CD4-positive, CD25-positive, alpha-beta regulatory T cell (primary cell): Measurements from ENCODE around the gene WWP2. TPM values are rescaled to one million over a fixed set of nuclear protein-coding genes. Genes with fewer than 3 reads are reported as not detected.
"Not testable (repeated sequence)": the region's sequence is repeated elsewhere in the genome, so short reads cannot be mapped to it uniquely, and the experiment has no call there.

ENCODE experiments used
- ATAC-seq, 2 donors: fragments of 150-1000 bp; cut with Tn5 transposase; one replicate each; pipeline ENCODE4 v1.10.0; 2021; ENCODE audit warnings: low read depth in 2 of 2, moderate number of reproducible peaks in 2 of 2, moderate library complexity in 1 of 2
- DNase-seq, 3 donors: peaks; one replicate each; pipeline versions ENCODE4 v3.0.0 to v3.0.0-alpha.2; 2012 to 2022; ENCODE audit warnings: mixed read lengths in 1 of 3
- H3K27ac ChIP-seq: one replicate; pipeline ENCODE4 v1.7.0; 2013; ENCODE audit warnings: mild to moderate bottlenecking, low read length; ENCODE audit not compliant: insufficient read depth, poor library complexity, severe bottlenecking
- H3K27me3 ChIP-seq: one replicate; pipeline ENCODE4 v1.7.0; 2013; ENCODE audit warnings: low read length; ENCODE audit not compliant: control insufficient read depth, insufficient read depth
- H3K36me3 ChIP-seq: one replicate; pipeline ENCODE4 v1.7.0; 2013; ENCODE audit warnings: mild to moderate bottlenecking, low read length, moderate library complexity; ENCODE audit not compliant: control insufficient read depth, insufficient read depth
- H3K4me1 ChIP-seq: 2 replicates; pipeline ENCODE4 v1.7.0; 2013; ENCODE audit warnings: mild to moderate bottlenecking, low read length; ENCODE audit not compliant: insufficient read depth, control insufficient read depth, poor library complexity, severe bottlenecking
- H3K4me3 ChIP-seq: one replicate; pipeline ENCODE4 v1.7.0; 2013; ENCODE audit warnings: low read depth, mild to moderate bottlenecking, low read length, moderate library complexity
- H3K9me3 ChIP-seq, 2 experiments: 1 replicate in 1 of 2; 2 replicates in 1 of 2; pipeline ENCODE4 v1.7.0; 2013; ENCODE audit warnings: low read length in 2 of 2, mild to moderate bottlenecking in 1 of 2, moderate library complexity in 1 of 2; ENCODE audit not compliant: control insufficient read depth in 2 of 2
- H3K27ac Mint-ChIP-seq, 3 donors: one replicate each; pipeline ENCODE4 v1.8.0; 2020 to 2022; ENCODE audit warnings: mild to moderate bottlenecking in 3 of 3, mixed read lengths in 3 of 3, moderate library complexity in 2 of 3
- H3K27me3 Mint-ChIP-seq: one replicate; pipeline ENCODE4 v1.8.0; 2022; ENCODE audit warnings: mild to moderate bottlenecking, mixed read lengths
- H3K36me3 Mint-ChIP-seq: one replicate; pipeline ENCODE4 v1.8.0; 2020; ENCODE audit warnings: mixed read lengths
- H3K4me1 Mint-ChIP-seq, 4 donors: one replicate each; pipeline ENCODE4 v1.8.0; 2020 to 2022; ENCODE audit warnings: mixed read lengths in 4 of 4, mild to moderate bottlenecking in 1 of 4
- H3K4me3 Mint-ChIP-seq, 4 donors: one replicate each; pipeline ENCODE4 v1.8.0; 2020 to 2022; ENCODE audit warnings: mild to moderate bottlenecking in 4 of 4, mixed read lengths in 4 of 4, moderate library complexity in 3 of 4
- H3K9me3 Mint-ChIP-seq, 7 donors: one replicate each; pipeline ENCODE4 v1.8.0; 2020 to 2022; ENCODE audit warnings: mixed read lengths in 7 of 7, mild to moderate bottlenecking in 3 of 7, moderate library complexity in 2 of 7
- polyA plus RNA-seq, 4 donors: library from polyadenylated mRNA; unstranded; fragments of 300-500 nt; fragmentation: Illumina TruSeq; gene quantifications; one replicate each; pipeline ENCODE4 v1.2.3, GENCODE V29; 2021
- total RNA-seq: library from RNA; stranded (reverse); gene quantifications from one replicate; pipeline ENCODE4 v1.2.3, GENCODE V29; 2022

WWP2 gene
- total and polyA plus RNA-seq, 5 donors from 2014 or later: 36.3 to 93.0 (median 41.5) TPM

DNA sequence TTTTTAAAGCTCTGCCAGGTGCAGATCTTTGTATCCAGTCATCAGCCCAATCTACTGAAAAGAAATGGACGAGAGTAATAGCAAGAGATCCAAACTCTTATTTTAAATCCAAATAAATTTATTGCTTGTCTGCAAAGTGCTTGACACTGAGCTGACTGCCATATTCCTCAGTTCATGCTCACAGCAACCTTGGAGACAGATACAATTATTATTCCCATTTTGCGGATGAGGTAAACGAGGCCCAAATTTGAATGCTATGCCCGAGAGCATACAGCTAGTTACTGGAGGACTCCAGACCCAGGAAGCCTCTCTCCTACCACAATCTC, 8.0 kb upstream of the WWP2 start:
- ATAC-seq (no peak), DNase-seq (peak in 1 of 3 donors; percentile 10)
- no peaks in the 10 kb centered on the region for H3K9me3 ChIP-seq
- Mint-ChIP-seq H3K27ac (peak overlapping the region; percentile 98 to 99 (median 99)), H3K9me3 (no peaks in the 10 kb centered on the region), H3K27me3 (no peaks in the 10 kb centered on the region), H3K36me3 (peaks cover 14% of the 10 kb centered on the region), H3K4me3 (peak overlapping the region; percentile 92 to 100 (median 100)), H3K4me1 (peaks cover 5 to 36% (median 22%) of the 10 kb centered on the region in 4 donors)
- H3K27me3 ChIP-seq: no peaks in the 10 kb centered on the region
- H3K36me3 ChIP-seq: peaks cover 26% of the 10 kb centered on the region
- peak overlapping the region; percentile 92 for H3K4me3 ChIP-seq
- peaks cover 26% of the 10 kb centered on the region for H3K4me1 ChIP-seq
- peak overlapping the region; percentile 83 for H3K27ac ChIP-seq

DNA sequence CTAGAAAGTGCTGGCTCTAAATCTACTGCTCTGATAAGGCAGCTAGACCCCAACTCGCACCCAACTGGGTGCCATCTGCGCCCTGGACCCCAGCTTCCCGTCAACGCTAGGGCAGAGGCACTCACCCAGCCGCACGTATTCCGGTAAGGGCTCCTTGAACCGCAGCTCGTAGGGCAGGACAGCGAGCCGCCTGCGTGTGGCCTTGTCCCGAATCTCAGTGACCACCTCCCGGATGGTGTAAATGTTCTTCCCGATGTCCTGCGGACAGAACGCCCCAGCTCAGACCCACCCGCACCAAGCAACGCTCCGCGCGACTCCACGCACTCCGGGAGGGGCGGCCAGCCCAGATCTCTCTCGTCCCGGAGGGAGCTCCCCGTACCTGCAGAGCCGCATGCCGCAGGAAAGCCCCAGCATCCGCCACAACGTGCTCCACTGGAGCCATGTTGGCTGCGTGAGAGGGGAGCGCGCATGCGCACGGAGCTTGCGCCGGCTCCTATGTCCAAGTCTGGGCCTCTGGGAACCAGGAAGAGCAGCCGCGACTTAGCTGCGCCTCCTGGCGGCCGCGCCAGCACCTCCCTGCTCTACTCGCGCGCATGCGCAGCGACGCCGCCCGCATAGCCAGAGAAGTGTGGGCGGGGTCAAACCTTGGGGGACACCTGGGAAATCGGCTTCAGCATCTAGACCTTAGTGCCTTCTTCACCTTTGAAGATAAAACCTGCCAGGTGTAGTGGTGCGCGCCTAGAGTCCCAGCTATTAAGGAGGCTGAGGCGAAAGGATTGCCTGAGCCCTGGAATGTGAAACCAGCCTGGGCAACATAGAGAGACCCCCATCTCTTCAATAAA, 7.4 kb upstream of the WWP2 start, which contains the start of gene NOB1:
Gene NOB1 (minus strand): TSS at position 458 of the 842 bp plus-strand sequence. CDS start 16 bp downstream, at position 442.
- DNase-seq (peak; percentile 96 to 98 (median 97)), ATAC-seq (peak; percentile 96 to 97)
- H3K4me3 Mint-ChIP-seq: peak within 1 kb of the TSS; percentile 92 to 100 (median 100)
- peaks cover 10% of the 10 kb centered on the region for H3K36me3 Mint-ChIP-seq
- H3K27me3 Mint-ChIP-seq: peaks cover under 1% of the 10 kb centered on the region
- Histone ChIP-seq H3K27me3 (no peaks in the 10 kb centered on the region), H3K27ac (peak within 1 kb of the TSS; percentile 83), H3K9me3 (no peaks in the 10 kb centered on the region), H3K4me1 (peaks cover 26% of the 10 kb centered on the region), H3K36me3 (peaks cover 22% of the 10 kb centered on the region), H3K4me3 (peak within 1 kb of the TSS; percentile 92)
- no peaks in the 10 kb centered on the region for H3K9me3 Mint-ChIP-seq
- peaks cover 5 to 36% (median 19%) of the 10 kb centered on the region in 4 donors for H3K4me1 Mint-ChIP-seq
- H3K27ac Mint-ChIP-seq: peak within 1 kb of the TSS; percentile 98 to 99 (median 99)

DNA sequence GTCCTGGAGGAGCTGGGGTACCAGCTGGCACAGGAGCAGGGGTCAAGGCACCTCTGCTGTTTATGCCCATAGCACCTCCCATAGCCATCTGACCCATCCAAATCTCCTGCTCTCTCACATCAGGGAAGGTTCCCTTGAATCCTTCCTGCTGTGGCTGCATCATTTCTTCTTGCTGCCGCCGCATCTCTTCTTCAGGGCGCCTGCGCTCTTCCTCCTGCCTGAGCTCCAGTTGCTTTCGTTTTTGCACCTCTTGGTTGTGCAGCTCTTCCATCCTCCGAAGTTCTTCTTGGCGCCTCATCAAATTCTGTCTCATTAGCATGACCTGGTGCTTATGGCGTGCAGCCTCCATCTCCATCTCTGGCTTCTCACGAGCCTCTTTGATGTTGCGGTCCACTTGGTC, 5.4 kb upstream of the WWP2 start:
- no peak for ATAC-seq
- Mint-ChIP-seq H3K27ac (no peak overlapping the region), H3K36me3 (peaks cover 8% of the 10 kb centered on the region), H3K4me1 (peaks cover 5 to 37% (median 21%) of the 10 kb centered on the region in 4 donors), H3K4me3 (peak overlapping the region in 2 of 4 donors; percentile 72 to 92), H3K27me3 (peaks cover 4% of the 10 kb centered on the region), H3K9me3 (no peaks in the 10 kb centered on the region)
- H3K36me3 ChIP-seq: peaks cover 4% of the 10 kb centered on the region
- H3K27me3 ChIP-seq: no peaks in the 10 kb centered on the region
- no peak for DNase-seq
- H3K27ac ChIP-seq: no peak overlapping the region
- H3K4me3 ChIP-seq: no peak overlapping the region
- peaks cover 33% of the 10 kb centered on the region for H3K4me1 ChIP-seq
- H3K9me3 ChIP-seq: no peaks in the 10 kb centered on the region

DNA sequence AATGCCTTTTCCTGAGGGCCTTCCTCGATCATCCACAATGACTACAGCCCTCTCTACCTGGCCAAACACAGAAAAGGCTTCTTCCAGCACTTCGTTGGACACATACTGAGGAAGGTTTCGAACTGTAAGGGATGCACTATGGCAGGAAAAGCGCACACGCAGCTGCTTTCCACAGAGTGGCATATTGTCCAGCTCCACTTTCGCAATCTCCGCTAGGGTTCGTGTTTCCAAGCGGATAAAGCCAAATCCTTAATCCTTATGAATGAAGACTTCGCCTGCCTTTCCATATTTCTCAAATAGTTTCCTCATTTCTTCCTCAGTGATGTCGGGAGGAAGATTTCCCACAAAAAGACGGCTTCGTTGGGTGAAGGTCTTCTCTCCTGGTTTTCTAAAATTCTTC, 4.8 kb upstream of the WWP2 start:
- not testable (repeated sequence) for H3K36me3 Mint-ChIP-seq, H3K4me3 ChIP-seq, H3K9me3 Mint-ChIP-seq, H3K27me3 ChIP-seq, H3K27ac Mint-ChIP-seq, H3K9me3 ChIP-seq, H3K36me3 ChIP-seq, H3K27me3 Mint-ChIP-seq, DNase-seq, ATAC-seq, H3K27ac ChIP-seq
- peaks cover 36% of the 10 kb centered on the region for H3K4me1 ChIP-seq
- H3K4me1 Mint-ChIP-seq: peaks cover 5 to 34% (median 19%) of the 10 kb centered on the region in 4 donors
- H3K4me3 Mint-ChIP-seq: peak overlapping the region in 1 of 4 donors; percentile 92

DNA sequence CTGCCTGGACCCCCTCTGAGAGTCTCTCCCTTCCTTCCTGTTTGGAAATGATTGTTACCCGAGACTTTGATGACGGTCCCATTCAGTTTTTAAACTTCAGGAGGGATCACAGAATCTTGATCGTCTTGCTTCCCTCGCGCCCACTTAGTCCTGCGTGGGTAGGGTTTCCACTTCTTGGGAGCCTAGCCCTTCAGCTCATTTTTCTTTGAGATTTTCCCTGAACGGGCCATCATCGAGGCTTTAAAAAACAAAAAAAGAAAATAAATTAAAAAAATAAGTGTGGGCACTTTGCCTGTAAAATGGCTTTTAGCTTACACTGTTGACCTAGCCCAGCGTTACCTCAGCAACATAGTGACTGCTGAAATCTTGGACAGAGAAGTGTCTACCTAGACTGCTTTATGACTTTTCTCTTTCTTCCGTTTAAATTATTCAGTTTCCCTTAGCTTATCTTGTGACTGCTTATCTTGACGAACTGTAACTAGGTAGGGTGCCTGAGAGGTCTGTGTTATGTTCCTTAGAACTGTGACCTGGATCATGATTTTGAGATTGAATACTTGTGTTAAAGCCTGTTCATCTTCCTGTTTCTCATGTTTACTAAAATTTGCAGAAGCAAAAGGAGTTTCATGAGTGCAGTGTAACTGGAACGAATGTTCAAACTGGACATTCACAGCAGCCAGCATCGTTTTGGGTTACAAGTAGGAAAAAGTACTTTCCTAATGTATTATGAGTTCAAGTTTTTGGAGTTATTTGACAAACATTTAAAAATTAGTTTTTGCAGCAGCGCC, 874 bp downstream of the WWP2 start:
- H3K4me1 Mint-ChIP-seq: peaks cover 14 to 53% (median 35%) of the 10 kb centered on the region in 4 donors
- DNase-seq (peak in 2 of 3 donors; percentile 35 to 55), ATAC-seq (peak; percentile 19 to 30)
- Histone ChIP-seq H3K4me1 (peaks cover 23% of the 10 kb centered on the region), H3K27ac (peak overlapping the region; percentile 92), H3K9me3 (no peaks in the 10 kb centered on the region), H3K4me3 (peak overlapping the region; percentile 94), H3K27me3 (no peaks in the 10 kb centered on the region), H3K36me3 (no peaks in the 10 kb centered on the region)
- peaks cover 4% of the 10 kb centered on the region for H3K27me3 Mint-ChIP-seq
- H3K9me3 Mint-ChIP-seq: no peaks in the 10 kb centered on the region
- peak overlapping the region; percentile 96 to 97 (median 96) for H3K27ac Mint-ChIP-seq
- peaks cover 12% of the 10 kb centered on the region for H3K36me3 Mint-ChIP-seq
- H3K4me3 Mint-ChIP-seq: peak overlapping the region; percentile 86 to 94 (median 91)

DNA sequence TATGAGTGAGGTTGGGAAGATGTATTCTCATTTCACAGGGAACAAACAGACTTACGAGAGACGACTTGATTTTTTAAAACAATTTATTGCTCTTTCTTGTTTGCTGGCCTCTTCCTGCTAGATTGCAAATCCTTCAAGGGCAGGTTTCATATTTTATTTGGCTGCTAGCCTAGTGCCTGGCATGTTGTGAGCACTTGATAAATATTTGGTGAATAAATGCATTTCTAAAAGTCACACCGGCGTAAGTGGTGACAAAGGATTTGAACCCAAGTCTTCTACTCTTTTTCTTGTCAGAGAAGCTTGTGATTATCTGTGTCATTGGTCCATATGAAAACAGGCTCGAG, 1.4 kb downstream of the WWP2 start:
- Mint-ChIP-seq H3K9me3 (no peaks in the 10 kb centered on the region), H3K27ac (peak overlapping the region; percentile 66 to 97 (median 96)), H3K4me1 (peaks cover 14 to 55% (median 36%) of the 10 kb centered on the region in 4 donors), H3K4me3 (peak overlapping the region; percentile 86 to 94 (median 91)), H3K27me3 (peaks cover 4% of the 10 kb centered on the region), H3K36me3 (peaks cover 12% of the 10 kb centered on the region)
- ATAC-seq: no peak
- Histone ChIP-seq H3K36me3 (no peaks in the 10 kb centered on the region), H3K9me3 (no peaks in the 10 kb centered on the region), H3K27ac (peak overlapping the region; percentile 92), H3K4me3 (peak overlapping the region; percentile 94), H3K4me1 (peaks cover 23% of the 10 kb centered on the region), H3K27me3 (no peaks in the 10 kb centered on the region)
- no peak for DNase-seq

DNA sequence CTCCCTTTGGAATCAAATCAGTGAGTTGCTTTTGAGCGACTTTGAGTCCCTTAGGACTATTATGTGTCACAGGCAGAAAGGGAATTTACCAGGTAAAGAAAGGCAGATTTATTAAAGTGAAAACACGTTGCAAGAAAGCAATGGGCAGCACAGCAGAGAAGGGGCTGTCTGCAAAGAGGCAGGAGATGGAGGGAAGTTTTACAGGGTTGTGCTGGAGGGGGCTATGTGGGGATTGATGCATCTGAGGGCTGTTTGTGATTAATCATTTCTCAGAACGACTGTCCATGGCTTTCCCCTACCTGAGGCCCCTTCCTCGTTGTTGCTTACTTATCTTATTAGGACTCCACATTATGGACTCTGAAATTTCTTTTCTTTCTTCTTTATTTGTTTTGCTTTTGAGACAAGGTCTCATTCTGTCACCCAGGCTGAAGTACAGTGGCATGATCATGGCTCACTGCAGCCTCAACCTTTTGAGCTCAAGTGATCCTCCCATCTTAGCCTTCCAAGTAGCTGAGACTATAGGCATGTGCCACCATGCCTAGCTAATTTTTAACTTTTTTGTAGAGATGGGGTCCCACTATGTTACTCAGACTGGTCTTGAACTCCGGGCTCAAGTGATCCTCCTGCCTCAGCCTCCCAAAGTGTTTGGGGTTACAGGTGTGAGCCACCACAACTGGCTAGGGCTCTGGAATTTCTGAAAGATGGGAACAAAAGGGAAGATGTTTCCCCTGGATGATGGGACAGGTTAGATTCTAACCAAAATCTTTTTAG, 5.5 kb downstream of the WWP2 start:
- Histone ChIP-seq H3K4me3 (no peak overlapping the region), H3K4me1 (peaks cover 14% of the 10 kb centered on the region), H3K27ac (no peak overlapping the region), H3K27me3 (no peaks in the 10 kb centered on the region), H3K36me3 (no peaks in the 10 kb centered on the region), H3K9me3 (no peaks in the 10 kb centered on the region)
- H3K9me3 Mint-ChIP-seq: peaks cover 0 to 1% (median 0%) of the 10 kb centered on the region in 7 donors
- peaks cover 14 to 79% (median 44%) of the 10 kb centered on the region in 4 donors for H3K4me1 Mint-ChIP-seq
- peaks cover 14% of the 10 kb centered on the region for H3K36me3 Mint-ChIP-seq
- peak overlapping the region in 2 of 3 donors; percentile 22 to 24 for H3K27ac Mint-ChIP-seq
- no peaks in the 10 kb centered on the region for H3K27me3 Mint-ChIP-seq
- DNase-seq (no peak), ATAC-seq (no peak)
- H3K4me3 Mint-ChIP-seq: peak overlapping the region in 1 of 4 donors; percentile 68
